WTC11 (cell line): ENCODE measurements around the gene HDAC8. TPM values are rescaled to one million over a fixed set of nuclear protein-coding genes. Genes with fewer than 3 reads are reported as not detected.

ENCODE experiments used
- ATAC-seq: fragments of 200-7000 bp; cut with Tn5 transposase; 2 replicates; pipeline ENCODE4 v1.10.0; 2021; ENCODE audit warnings: mild to moderate bottlenecking, moderate library complexity
- CTCF ChIA-PET: fragments of 300-600 bp; sonication (Branson Sonifier 250); formaldehyde crosslinking; loops from one replicate; lab custom pipeline; 2021; ENCODE audit warnings: antibody characterized with exemption; lab: Charles Lee
- POLR2A ChIA-PET: fragments of 350-600 bp; sonication (Branson Sonifier 250); formaldehyde crosslinking; loops from one replicate; lab custom pipeline; 2021; ENCODE audit warnings: antibody characterized with exemption; lab: Charles Lee
- DNase-seq: peaks from one replicate; pipeline ENCODE4 v3.0.0; 2021; ENCODE audit warnings: low spot score
- H3K27ac Mint-ChIP-seq: 2 replicates; pipeline ENCODE4 v1.8.0; 2021; ENCODE audit warnings: mixed read lengths
- H3K27me3 Mint-ChIP-seq: 2 replicates; pipeline ENCODE4 v1.8.0; 2021; ENCODE audit warnings: low read depth, mild to moderate bottlenecking, moderate library complexity, mixed read lengths
- H3K36me3 Mint-ChIP-seq: 2 replicates; pipeline ENCODE4 v1.8.0; 2021; ENCODE audit warnings: mixed read lengths
- H3K4me1 Mint-ChIP-seq: 2 replicates; pipeline ENCODE4 v1.8.0; 2022; ENCODE audit warnings: mixed read lengths
- H3K4me3 Mint-ChIP-seq: 2 replicates; pipeline ENCODE4 v1.8.0; 2021; ENCODE audit warnings: mild to moderate bottlenecking, moderate library complexity, mixed read lengths
- H3K9me3 Mint-ChIP-seq: 2 replicates; pipeline ENCODE4 v1.8.0; 2021; ENCODE audit warnings: mixed read lengths
- ATF6 ChIP-seq: sonication (generic); formaldehyde crosslinking; IDR thresholded peaks from 2 replicates; pipeline ENCODE4 v1.8.1; 2023; ENCODE audit warnings: mild to moderate bottlenecking, missing genetic modification reagents
- ELF4 ChIP-seq: sonication (generic); formaldehyde crosslinking; IDR thresholded peaks from 2 replicates; pipeline ENCODE4 v1.8.1; 2022; ENCODE audit warnings: low read depth, mild to moderate bottlenecking, moderate library complexity, missing genetic modification reagents
- EMX1 ChIP-seq: fragments of 250-450 bp; sonication (Bioruptor Pico); IDR thresholded peaks from 2 replicates; pipeline ENCODE4 v1.8.0; 2021; ENCODE audit warnings: mild to moderate bottlenecking
- FOXJ3 ChIP-seq: sonication (generic); formaldehyde crosslinking; IDR thresholded peaks from 2 replicates; pipeline ENCODE4 v1.9.0; 2021; ENCODE audit warnings: missing genetic modification reagents, mild to moderate bottlenecking, borderline replicate concordance
- GABPB1 ChIP-seq: sonication (generic); formaldehyde crosslinking; IDR thresholded peaks from 2 replicates; pipeline ENCODE4 v1.8.1; 2023; ENCODE audit warnings: mild to moderate bottlenecking, missing genetic modification reagents
- JAZF1 ChIP-seq: fragments of 250-450 bp; sonication (Bioruptor Pico); IDR thresholded peaks from 2 replicates; pipeline ENCODE4 v1.9.0; 2021; ENCODE audit warnings: moderate library complexity, mild to moderate bottlenecking, inconsistent platforms
- MYBL2 ChIP-seq: sonication (generic); formaldehyde crosslinking; IDR thresholded peaks from 2 replicates; pipeline ENCODE4 v1.8.1; 2023; ENCODE audit warnings: mild to moderate bottlenecking, moderate library complexity, missing genetic modification reagents
- NR2C2 ChIP-seq: sonication (generic); formaldehyde crosslinking; IDR thresholded peaks from 2 replicates; pipeline ENCODE4 v1.8.0; 2022; ENCODE audit warnings: mild to moderate bottlenecking, missing genetic modification reagents
- NR3C1 ChIP-seq: sonication (generic); formaldehyde crosslinking; conservative IDR thresholded peaks from 2 replicates; pipeline ENCODE4 v1.8.1; 2023; ENCODE audit warnings: low read depth, mild to moderate bottlenecking, missing genetic modification reagents
- RELA ChIP-seq: sonication (generic); formaldehyde crosslinking; IDR thresholded peaks from 2 replicates; pipeline ENCODE4 v1.8.1; 2022; ENCODE audit warnings: missing genetic modification reagents, mild to moderate bottlenecking, borderline replicate concordance
- TP53 ChIP-seq: sonication (generic); formaldehyde crosslinking; IDR thresholded peaks from 2 replicates; pipeline ENCODE4 v1.8.1; 2023; ENCODE audit warnings: mild to moderate bottlenecking, missing genetic modification reagents
- ZBTB43 ChIP-seq: sonication (generic); formaldehyde crosslinking; IDR thresholded peaks from 2 replicates; pipeline ENCODE4 v1.8.1; 2023; ENCODE audit warnings: mild to moderate bottlenecking, missing genetic modification reagents
- ZNF219 ChIP-seq: sonication (generic); formaldehyde crosslinking; IDR thresholded peaks from 2 replicates; pipeline ENCODE4 v1.8.0; 2023; ENCODE audit warnings: missing genetic modification reagents, mild to moderate bottlenecking, borderline replicate concordance
- ZNF281 ChIP-seq: sonication (generic); formaldehyde crosslinking; IDR thresholded peaks from 2 replicates; pipeline ENCODE4 v1.8.0; 2023; ENCODE audit warnings: mild to moderate bottlenecking, missing genetic modification reagents
- ZSCAN18 ChIP-seq: fragments of 250-450 bp; sonication (Bioruptor Pico); IDR thresholded peaks from 2 replicates; pipeline ENCODE4 v2.1.2; 2022; ENCODE audit warnings: mild to moderate bottlenecking, moderate library complexity
- total RNA-seq: library from RNA; stranded (reverse); gene quantifications from 3 replicates; pipeline ENCODE4 v1.2.3, GENCODE V29; 2021
- TF ChIP-seq, protein P1 (sequence below): sonication (generic); formaldehyde crosslinking; IDR thresholded peaks from 2 replicates; pipeline ENCODE4 v1.8.1; 2022; ENCODE audit warnings: low read depth, missing genetic modification reagents, borderline replicate concordance

Gene HDAC8
- total RNA-seq, 1 experiment from 2014 or later, result 22.5 TPM

GRCh38 chrX:72526534-72527508 is 45.8 kb downstream of the HDAC8 start:
- Mint-ChIP-seq H3K36me3 (no peaks in the 10 kb centered on the region), H3K27me3 (no peaks in the 10 kb centered on the region), H3K27ac (no peak overlapping the region), H3K4me3 (no peak overlapping the region), H3K9me3 (no peaks in the 10 kb centered on the region), H3K4me1 (peaks cover 3% of the 10 kb centered on the region; the same call in 1 of the 2 replicates)
- no peak for ATAC-seq
- ChIA-PET CTCF (no interaction called here), POLR2A (no interaction called here)
- TF ChIP-seq GABPB1 (CRISPR knock-in tag), result no peak
- no peak for TF ChIP-seq FOXJ3 (CRISPR knock-in tag)
- TF ChIP-seq ELF4 (CRISPR knock-in tag), result no peak
- TF ChIP-seq NR2C2 (CRISPR knock-in tag), result no peak
- TF ChIP-seq TP53 (CRISPR knock-in tag), result no peak
- no peak for TF ChIP-seq MYBL2 (CRISPR knock-in tag)
- TF ChIP-seq EMX1 (CRISPR knock-in tag), result no peak
- no peak for TF ChIP-seq ATF6 (CRISPR knock-in tag)
- no peak for TF ChIP-seq NR3C1 (CRISPR knock-in tag)
- no peak for TF ChIP-seq ZBTB43
- no peak for TF ChIP-seq RELA (CRISPR knock-in tag)
- TF ChIP-seq ZNF281 (CRISPR knock-in tag), result no peak
- no peak for TF ChIP-seq ZSCAN18 (CRISPR knock-in tag)
- TF ChIP-seq, protein P1, sequence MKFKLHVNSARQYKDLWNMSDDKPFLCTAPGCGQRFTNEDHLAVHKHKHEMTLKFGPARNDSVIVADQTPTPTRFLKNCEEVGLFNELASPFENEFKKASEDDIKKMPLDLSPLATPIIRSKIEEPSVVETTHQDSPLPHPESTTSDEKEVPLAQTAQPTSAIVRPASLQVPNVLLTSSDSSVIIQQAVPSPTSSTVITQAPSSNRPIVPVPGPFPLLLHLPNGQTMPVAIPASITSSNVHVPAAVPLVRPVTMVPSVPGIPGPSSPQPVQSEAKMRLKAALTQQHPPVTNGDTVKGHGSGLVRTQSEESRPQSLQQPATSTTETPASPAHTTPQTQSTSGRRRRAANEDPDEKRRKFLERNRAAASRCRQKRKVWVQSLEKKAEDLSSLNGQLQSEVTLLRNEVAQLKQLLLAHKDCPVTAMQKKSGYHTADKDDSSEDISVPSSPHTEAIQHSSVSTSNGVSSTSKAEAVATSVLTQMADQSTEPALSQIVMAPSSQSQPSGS, result no peak
- no peak for TF ChIP-seq JAZF1
- no peak for TF ChIP-seq ZNF219 (CRISPR knock-in tag)
- no peak for DNase-seq
